ENCODE measurements around the gene YDJC.
"Not testable (repeated sequence)": the region's sequence is repeated elsewhere in the genome, so short reads cannot be mapped to it uniquely, and the experiment has no call there.

Gene YDJC

GRCh38 chr22:21632237-21632895 is 2.5 kb upstream of the YDJC start, which contains the start of gene CCDC116:
TSS of gene CCDC116 (plus strand) at chr22:21632760. CDS start at chr22:21633182, 422 bp downstream.
- no peak for DNase-seq (ENCODE audit: low read depth in 2 of 2)

GRCh38 chr22:21631025-21631424 is 1.2 kb upstream of the YDJC start:
- DNase-seq (ENCODE audit: low read depth in 2 of 2), result no peak

GRCh38 chr22:21628386-21629254 is 1.2 kb downstream of the YDJC start:
- DNase-seq (ENCODE audit: low read depth in 2 of 2), result no peak

GRCh38 chr22:21626735-21627469 is 2.9 kb downstream of the YDJC start:
- DNase-seq (ENCODE audit: low read depth in 2 of 2), result no peak

GRCh38 chr22:21626073-21626734 is 3.6 kb downstream of the YDJC start:
- DNase-seq (ENCODE audit: low read depth in 2 of 2), result no peak

- no peak for DNase-seq (ENCODE audit: low read depth in 2 of 2)
Observed at GRCh38 chr22:21624880-21625791, 4.7 kb downstream of the YDJC start.

- no peak for DNase-seq (ENCODE audit: low read depth in 2 of 2)
Observed at GRCh38 chr22:21624120-21624879, 5.5 kb downstream of the YDJC start.

- DNase-seq (ENCODE audit: low read depth in 2 of 2), result no peak
Observed at GRCh38 chr22:21623648-21623970, 6.2 kb downstream of the YDJC start.

GRCh38 chr22:21622919-21623647 is 6.7 kb downstream of the YDJC start:
- DNase-seq (ENCODE audit: low read depth in 2 of 2), result no peak

- DNase-seq (ENCODE audit: low read depth in 2 of 2), result no peak
Observed at GRCh38 chr22:21622011-21622918, 7.6 kb downstream of the YDJC start.

GRCh38 chr22:21621025-21621424 is 8.8 kb downstream of the YDJC start:
- DNase-seq (ENCODE audit: low read depth in 2 of 2), result no peak

- not testable (repeated sequence) for DNase-seq (ENCODE audit: low read depth in 2 of 2)
Observed at GRCh38 chr22:21617337-21617736, 12.5 kb downstream of the YDJC start.

GRCh38 chr22:21615731-21616130 is 14.1 kb downstream of the YDJC start:
- no peak for DNase-seq (ENCODE audit: low read depth in 2 of 2)

GRCh38 chr22:21613553-21614233 is 16.1 kb downstream of the YDJC start:
- DNase-seq (ENCODE audit: low read depth in 2 of 2), result no peak

GRCh38 chr22:21612858-21613257 is 17.0 kb downstream of the YDJC start:
- no peak for DNase-seq (ENCODE audit: low read depth in 2 of 2)

GRCh38 chr22:21611210-21611977 is 18.4 kb downstream of the YDJC start:
- no peak for DNase-seq (ENCODE audit: low read depth in 2 of 2)

- DNase-seq (ENCODE audit: low read depth in 2 of 2), result not testable (repeated sequence)
Observed at GRCh38 chr22:21609556-21610157, 20.2 kb downstream of the YDJC start.

All from stimulated activated CD8-positive, alpha-beta memory T cell treated with anti-CD3 and anti-CD28 coated beads, Interleukin-7, amount 100 ng/mL, for 1 hour (primary cell).